GM12872 (cell line): Measurements from ENCODE around the gene TWIST2.

ENCODE experiments used
- TF ChIP-seq, protein P1 (sequence below): IDR thresholded peaks from 3 replicates; pipeline ENCODE4 v1.5.1; 2011; ENCODE audit warnings: low read depth, mild to moderate bottlenecking, low read length, moderate library complexity; ENCODE audit not compliant: insufficient read depth

TWIST2 gene

GRCh38 chr2:238847841-238848690, at the start of gene TWIST2:
TWIST2 (plus strand) TSS chr2:238848085; CDS start chr2:238848216, 131 bp downstream.
- TF ChIP-seq, protein P1, sequence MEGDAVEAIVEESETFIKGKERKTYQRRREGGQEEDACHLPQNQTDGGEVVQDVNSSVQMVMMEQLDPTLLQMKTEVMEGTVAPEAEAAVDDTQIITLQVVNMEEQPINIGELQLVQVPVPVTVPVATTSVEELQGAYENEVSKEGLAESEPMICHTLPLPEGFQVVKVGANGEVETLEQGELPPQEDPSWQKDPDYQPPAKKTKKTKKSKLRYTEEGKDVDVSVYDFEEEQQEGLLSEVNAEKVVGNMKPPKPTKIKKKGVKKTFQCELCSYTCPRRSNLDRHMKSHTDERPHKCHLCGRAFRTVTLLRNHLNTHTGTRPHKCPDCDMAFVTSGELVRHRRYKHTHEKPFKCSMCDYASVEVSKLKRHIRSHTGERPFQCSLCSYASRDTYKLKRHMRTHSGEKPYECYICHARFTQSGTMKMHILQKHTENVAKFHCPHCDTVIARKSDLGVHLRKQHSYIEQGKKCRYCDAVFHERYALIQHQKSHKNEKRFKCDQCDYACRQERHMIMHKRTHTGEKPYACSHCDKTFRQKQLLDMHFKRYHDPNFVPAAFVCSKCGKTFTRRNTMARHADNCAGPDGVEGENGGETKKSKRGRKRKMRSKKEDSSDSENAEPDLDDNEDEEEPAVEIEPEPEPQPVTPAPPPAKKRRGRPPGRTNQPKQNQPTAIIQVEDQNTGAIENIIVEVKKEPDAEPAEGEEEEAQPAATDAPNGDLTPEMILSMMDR: no peak

DNA sequence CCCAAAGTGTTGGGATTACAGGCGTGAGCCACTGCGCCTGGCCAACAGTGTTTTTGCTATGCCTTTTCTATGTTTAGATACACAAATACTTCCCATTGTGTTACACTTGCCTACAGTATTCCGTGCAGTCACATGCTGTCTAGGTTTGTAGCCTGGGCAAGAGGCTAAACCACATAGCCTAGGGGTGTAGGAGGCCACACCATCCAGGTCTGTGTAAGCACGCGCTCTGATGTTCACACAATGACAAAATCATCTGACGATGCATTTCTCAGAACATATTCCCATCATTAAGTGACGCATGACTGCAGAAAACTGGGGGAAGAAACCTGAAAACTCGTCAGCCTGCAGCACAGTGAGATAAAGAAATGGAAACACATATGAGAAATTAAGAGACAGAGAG, 46.1 kb upstream of the TWIST2 start:
- TF ChIP-seq, protein P1: no peak

- TF ChIP-seq, protein P1: no peak
These were observed 44.9 kb upstream of the TWIST2 start for GRCh38 chr2:238802957-238803356.

GRCh38 chr2:238803996-238804870, 43.7 kb upstream of the TWIST2 start:
- TF ChIP-seq, protein P1: no peak

DNA sequence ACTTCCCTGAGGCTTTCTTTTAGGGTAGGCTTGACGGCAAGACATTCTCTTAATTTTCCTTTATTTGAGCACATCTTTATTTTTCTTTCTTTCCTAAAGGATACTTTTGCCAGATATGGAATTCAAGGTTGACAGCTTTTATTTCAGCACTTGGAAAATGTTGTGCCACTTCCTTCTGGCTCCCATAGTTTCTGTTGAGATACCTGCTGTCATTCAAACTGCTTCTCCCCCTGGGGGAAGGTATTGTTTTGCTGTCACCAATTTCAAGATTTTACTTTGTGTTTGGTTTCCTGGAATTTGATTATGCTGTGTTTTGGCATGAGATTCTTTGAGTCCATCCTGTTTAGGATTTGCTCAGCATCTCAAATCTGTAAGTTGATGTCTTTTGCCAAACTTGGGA, 39.1 kb upstream of the TWIST2 start:
- TF ChIP-seq, protein P1: no peak

GRCh38 chr2:238810321-238810720, 37.6 kb upstream of the TWIST2 start:
- TF ChIP-seq, protein P1: no peak

DNA sequence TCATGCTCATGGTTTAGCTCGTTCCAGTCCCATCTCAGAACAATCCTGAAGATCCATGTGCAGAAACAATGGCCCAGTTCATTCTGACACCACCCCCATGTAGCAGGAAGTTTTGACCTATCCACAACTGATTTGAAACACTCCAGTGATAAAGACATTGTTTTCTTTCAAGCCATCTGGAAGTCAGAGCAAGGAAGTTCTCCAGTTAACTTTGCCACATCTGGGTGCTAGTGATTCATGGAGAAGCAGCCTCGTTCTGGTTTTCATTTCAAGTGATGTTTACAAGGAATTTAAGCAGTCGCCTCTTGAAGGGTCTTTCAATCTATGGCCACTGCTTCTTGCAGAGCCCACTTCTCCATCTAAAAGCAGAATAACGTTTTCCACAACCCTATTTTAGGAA, 36.6 kb upstream of the TWIST2 start:
- TF ChIP-seq, protein P1: no peak
